Measurements from ENCODE around the gene CUZD1. TPM values are rescaled to one million over a fixed set of nuclear protein-coding genes. Genes with fewer than 3 reads are reported as not detected.

CUZD1 gene
- total RNA-seq, 1 experiment from 2014 or later = 3.5 TPM

DNA sequence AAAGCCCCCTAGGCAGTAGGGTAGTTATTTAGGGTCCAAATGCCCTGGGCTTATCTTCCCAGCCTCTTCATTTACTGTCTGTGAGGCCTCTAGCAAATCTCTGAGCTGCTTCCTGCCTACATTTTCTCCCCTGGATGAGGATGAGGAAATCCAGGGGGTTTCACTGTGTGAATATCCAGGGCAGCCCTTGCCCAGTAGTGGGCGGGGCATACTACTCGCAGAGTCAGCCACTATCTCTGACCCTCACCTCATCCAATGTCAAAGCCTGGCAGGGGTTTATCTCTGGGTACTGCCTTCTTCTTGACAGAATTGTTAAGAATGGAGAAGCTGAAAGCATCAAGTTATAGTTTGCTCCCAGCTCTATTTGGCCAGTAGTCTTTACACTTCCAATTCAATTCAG, 48.9 kb downstream of the CUZD1 start:
- no peak overlapping the region for H3K27ac Mint-ChIP-seq
- ATAC-seq (peak; percentile 43), DNase-seq (ENCODE audit: low spot score) (no peak)
- POLR2A ChIA-PET = no interaction called here
- H3K36me3 Mint-ChIP-seq = no peaks in the 10 kb centered on the region
- H3K27me3 Mint-ChIP-seq (ENCODE audit: low read depth) = peaks cover 12% of the 10 kb centered on the region
- H3K4me1 Mint-ChIP-seq = no peaks in the 10 kb centered on the region
- no peak for TF ChIP-seq RELA (CRISPR knock-in tag; IDR thresholded peaks at IDR 0.05; ENCODE audit: borderline replicate concordance)
- no peak for TF ChIP-seq TP53 (CRISPR knock-in tag; IDR thresholded peaks at IDR 0.05)
- no peak for TF ChIP-seq CREB1 (CRISPR knock-in tag; IDR thresholded peaks at IDR 0.05)
- TF ChIP-seq, protein P1, sequence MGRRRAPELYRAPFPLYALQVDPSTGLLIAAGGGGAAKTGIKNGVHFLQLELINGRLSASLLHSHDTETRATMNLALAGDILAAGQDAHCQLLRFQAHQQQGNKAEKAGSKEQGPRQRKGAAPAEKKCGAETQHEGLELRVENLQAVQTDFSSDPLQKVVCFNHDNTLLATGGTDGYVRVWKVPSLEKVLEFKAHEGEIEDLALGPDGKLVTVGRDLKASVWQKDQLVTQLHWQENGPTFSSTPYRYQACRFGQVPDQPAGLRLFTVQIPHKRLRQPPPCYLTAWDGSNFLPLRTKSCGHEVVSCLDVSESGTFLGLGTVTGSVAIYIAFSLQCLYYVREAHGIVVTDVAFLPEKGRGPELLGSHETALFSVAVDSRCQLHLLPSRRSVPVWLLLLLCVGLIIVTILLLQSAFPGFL (CRISPR knock-in tag; IDR thresholded peaks at IDR 0.05; ENCODE audit: borderline replicate concordance) = no peak
- TF ChIP-seq, protein P2, sequence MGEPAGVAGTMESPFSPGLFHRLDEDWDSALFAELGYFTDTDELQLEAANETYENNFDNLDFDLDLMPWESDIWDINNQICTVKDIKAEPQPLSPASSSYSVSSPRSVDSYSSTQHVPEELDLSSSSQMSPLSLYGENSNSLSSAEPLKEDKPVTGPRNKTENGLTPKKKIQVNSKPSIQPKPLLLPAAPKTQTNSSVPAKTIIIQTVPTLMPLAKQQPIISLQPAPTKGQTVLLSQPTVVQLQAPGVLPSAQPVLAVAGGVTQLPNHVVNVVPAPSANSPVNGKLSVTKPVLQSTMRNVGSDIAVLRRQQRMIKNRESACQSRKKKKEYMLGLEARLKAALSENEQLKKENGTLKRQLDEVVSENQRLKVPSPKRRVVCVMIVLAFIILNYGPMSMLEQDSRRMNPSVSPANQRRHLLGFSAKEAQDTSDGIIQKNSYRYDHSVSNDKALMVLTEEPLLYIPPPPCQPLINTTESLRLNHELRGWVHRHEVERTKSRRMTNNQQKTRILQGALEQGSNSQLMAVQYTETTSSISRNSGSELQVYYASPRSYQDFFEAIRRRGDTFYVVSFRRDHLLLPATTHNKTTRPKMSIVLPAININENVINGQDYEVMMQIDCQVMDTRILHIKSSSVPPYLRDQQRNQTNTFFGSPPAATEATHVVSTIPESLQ (CRISPR knock-in tag; IDR thresholded peaks at IDR 0.05) = no peak
- H3K9me3 Mint-ChIP-seq = peaks cover 4% of the 10 kb centered on the region; the same call in 1 of the 2 replicates
- CTCF ChIA-PET = interaction anchor here (2.4 kb wide), 1 partner anchor 71 kb away, joined by 6 read pairs; no protein-coding TSS in a partner anchor
- H3K4me3 Mint-ChIP-seq = no peak overlapping the region

DNA sequence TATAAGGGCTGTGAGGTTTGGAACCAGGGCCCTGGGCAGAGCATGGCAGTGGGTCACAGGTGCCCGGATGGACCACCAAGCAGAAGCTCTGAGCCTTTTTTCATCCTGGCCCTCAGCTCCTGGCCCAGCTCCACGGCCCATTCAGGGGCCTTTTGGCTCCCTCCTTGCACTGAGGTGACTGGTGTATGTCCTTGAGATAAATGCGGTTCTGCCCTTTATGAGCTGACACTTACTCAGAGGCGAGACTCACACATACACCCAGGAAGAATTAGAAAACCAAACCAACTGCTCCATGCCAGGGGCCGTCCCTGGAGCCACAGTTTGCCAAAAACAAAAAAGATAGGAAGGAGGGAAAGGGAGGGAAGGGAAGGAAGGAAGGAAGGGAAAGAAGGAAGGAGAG, 49.7 kb downstream of the CUZD1 start:
- no peak overlapping the region for H3K27ac Mint-ChIP-seq
- H3K36me3 Mint-ChIP-seq = no peaks in the 10 kb centered on the region
- peaks cover 6% of the 10 kb centered on the region; the same call in 1 of the 2 replicates for H3K9me3 Mint-ChIP-seq
- TF ChIP-seq EMX1 (CRISPR knock-in tag; IDR thresholded peaks at IDR 0.05) = no peak
- TF ChIP-seq ATF1 (CRISPR knock-in tag; IDR thresholded peaks at IDR 0.05) = no peak
- TF ChIP-seq, protein P3, sequence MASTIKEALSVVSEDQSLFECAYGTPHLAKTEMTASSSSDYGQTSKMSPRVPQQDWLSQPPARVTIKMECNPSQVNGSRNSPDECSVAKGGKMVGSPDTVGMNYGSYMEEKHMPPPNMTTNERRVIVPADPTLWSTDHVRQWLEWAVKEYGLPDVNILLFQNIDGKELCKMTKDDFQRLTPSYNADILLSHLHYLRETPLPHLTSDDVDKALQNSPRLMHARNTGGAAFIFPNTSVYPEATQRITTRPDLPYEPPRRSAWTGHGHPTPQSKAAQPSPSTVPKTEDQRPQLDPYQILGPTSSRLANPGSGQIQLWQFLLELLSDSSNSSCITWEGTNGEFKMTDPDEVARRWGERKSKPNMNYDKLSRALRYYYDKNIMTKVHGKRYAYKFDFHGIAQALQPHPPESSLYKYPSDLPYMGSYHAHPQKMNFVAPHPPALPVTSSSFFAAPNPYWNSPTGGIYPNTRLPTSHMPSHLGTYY (CRISPR knock-in tag; IDR thresholded peaks at IDR 0.05) = no peak
- CTCF ChIA-PET = interaction anchor here (2.4 kb wide), 1 partner anchor 70 kb away, joined by 6 read pairs; no protein-coding TSS in a partner anchor
- peaks cover 12% of the 10 kb centered on the region for H3K27me3 Mint-ChIP-seq (ENCODE audit: low read depth)
- POLR2A ChIA-PET = no interaction called here
- H3K4me3 Mint-ChIP-seq = no peak overlapping the region
- H3K4me1 Mint-ChIP-seq = no peaks in the 10 kb centered on the region
- no peak for ATAC-seq
- no peak for DNase-seq (ENCODE audit: low spot score)

DNA sequence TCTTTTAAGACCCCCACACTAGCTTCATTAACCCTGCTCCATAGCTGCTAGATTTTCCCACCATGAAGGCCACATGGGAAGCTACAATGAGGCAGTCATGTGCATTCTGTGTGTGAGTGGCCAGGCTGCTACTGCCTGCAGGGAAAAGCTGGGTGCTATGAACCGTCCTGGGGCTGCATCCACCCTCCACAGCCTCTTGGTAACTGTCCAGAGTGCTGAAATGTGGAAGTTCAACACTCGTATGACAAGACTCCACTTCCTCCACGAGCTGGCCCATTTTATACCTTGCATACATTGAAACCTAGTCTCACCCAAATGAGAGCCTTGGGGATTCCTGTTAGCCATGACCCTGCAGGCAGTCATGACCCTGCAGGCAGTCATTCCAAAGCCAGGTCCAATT, 59.4 kb downstream of the CUZD1 start:
- ATAC-seq = peak; percentile 82
- TF ChIP-seq, protein P4, sequence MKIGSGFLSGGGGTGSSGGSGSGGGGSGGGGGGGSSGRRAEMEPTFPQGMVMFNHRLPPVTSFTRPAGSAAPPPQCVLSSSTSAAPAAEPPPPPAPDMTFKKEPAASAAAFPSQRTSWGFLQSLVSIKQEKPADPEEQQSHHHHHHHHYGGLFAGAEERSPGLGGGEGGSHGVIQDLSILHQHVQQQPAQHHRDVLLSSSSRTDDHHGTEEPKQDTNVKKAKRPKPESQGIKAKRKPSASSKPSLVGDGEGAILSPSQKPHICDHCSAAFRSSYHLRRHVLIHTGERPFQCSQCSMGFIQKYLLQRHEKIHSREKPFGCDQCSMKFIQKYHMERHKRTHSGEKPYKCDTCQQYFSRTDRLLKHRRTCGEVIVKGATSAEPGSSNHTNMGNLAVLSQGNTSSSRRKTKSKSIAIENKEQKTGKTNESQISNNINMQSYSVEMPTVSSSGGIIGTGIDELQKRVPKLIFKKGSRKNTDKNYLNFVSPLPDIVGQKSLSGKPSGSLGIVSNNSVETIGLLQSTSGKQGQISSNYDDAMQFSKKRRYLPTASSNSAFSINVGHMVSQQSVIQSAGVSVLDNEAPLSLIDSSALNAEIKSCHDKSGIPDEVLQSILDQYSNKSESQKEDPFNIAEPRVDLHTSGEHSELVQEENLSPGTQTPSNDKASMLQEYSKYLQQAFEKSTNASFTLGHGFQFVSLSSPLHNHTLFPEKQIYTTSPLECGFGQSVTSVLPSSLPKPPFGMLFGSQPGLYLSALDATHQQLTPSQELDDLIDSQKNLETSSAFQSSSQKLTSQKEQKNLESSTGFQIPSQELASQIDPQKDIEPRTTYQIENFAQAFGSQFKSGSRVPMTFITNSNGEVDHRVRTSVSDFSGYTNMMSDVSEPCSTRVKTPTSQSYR (CRISPR knock-in tag; IDR thresholded peaks at IDR 0.05) = no peak
- TF ChIP-seq, protein P5, sequence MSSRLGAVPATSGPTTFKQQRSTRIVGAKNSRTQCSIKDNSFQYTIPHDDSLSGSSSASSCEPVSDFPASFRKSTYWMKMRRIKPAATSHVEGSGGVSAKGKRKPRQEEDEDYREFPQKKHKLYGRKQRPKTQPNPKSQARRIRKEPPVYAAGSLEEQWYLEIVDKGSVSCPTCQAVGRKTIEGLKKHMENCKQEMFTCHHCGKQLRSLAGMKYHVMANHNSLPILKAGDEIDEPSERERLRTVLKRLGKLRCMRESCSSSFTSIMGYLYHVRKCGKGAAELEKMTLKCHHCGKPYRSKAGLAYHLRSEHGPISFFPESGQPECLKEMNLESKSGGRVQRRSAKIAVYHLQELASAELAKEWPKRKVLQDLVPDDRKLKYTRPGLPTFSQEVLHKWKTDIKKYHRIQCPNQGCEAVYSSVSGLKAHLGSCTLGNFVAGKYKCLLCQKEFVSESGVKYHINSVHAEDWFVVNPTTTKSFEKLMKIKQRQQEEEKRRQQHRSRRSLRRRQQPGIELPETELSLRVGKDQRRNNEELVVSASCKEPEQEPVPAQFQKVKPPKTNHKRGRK (CRISPR knock-in tag; IDR thresholded peaks at IDR 0.05; ENCODE audit: borderline replicate concordance) = 0 out of 2 replicates have a peak, but pooled peaks have one; percentile 22
- peak; percentile 42; the same call in 1 of the 2 replicates for TF ChIP-seq JUN (CRISPR knock-in tag; IDR thresholded peaks at IDR 0.05)
- TF ChIP-seq, protein P6, sequence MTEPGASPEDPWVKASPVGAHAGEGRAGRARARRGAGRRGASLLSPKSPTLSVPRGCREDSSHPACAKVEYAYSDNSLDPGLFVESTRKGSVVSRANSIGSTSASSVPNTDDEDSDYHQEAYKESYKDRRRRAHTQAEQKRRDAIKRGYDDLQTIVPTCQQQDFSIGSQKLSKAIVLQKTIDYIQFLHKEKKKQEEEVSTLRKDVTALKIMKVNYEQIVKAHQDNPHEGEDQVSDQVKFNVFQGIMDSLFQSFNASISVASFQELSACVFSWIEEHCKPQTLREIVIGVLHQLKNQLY (CRISPR knock-in tag; IDR thresholded peaks at IDR 0.05) = no peak
- no peak for TF ChIP-seq SMAD4 (CRISPR knock-in tag; IDR thresholded peaks at IDR 0.05)
- TF ChIP-seq NFE2L1 (CRISPR knock-in tag; IDR thresholded peaks at IDR 0.05) = 0 out of 2 replicates have a peak, but pooled peaks have one; percentile 33
- TF ChIP-seq SP1 (CRISPR knock-in tag; conservative IDR thresholded peaks at IDR 0.05) = 0 out of 2 replicates have a peak, but pooled peaks have one; percentile 31
- TF ChIP-seq, protein P7, sequence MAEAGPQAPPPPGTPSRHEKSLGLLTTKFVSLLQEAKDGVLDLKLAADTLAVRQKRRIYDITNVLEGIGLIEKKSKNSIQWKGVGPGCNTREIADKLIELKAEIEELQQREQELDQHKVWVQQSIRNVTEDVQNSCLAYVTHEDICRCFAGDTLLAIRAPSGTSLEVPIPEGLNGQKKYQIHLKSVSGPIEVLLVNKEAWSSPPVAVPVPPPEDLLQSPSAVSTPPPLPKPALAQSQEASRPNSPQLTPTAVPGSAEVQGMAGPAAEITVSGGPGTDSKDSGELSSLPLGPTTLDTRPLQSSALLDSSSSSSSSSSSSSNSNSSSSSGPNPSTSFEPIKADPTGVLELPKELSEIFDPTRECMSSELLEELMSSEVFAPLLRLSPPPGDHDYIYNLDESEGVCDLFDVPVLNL (CRISPR knock-in tag; IDR thresholded peaks at IDR 0.05; ENCODE audit: borderline replicate concordance, low read depth) = 0 out of 2 replicates have a peak, but pooled peaks have one; percentile 58
- TF ChIP-seq, protein P8, sequence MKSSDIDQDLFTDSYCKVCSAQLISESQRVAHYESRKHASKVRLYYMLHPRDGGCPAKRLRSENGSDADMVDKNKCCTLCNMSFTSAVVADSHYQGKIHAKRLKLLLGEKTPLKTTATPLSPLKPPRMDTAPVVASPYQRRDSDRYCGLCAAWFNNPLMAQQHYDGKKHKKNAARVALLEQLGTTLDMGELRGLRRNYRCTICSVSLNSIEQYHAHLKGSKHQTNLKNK (CRISPR knock-in tag; IDR thresholded peaks at IDR 0.05) = no peak

More for the DNA sequence above, 59.4 kb downstream of the CUZD1 start:
- H3K9me3 Mint-ChIP-seq = peaks cover 28% of the 10 kb centered on the region
- H3K4me1 Mint-ChIP-seq = no peaks in the 10 kb centered on the region
- H3K27me3 Mint-ChIP-seq (ENCODE audit: low read depth) = no peaks in the 10 kb centered on the region
- DNase-seq (ENCODE audit: low spot score) = peak; percentile 46
- H3K27ac Mint-ChIP-seq = no peak overlapping the region
- H3K36me3 Mint-ChIP-seq = no peaks in the 10 kb centered on the region
- ChIA-PET CTCF (no interaction called here), POLR2A (interaction anchor here (0.6 kb wide), 1 partner anchor 26 kb away, joined by 3 read pairs; no protein-coding TSS in a partner anchor)
- H3K4me3 Mint-ChIP-seq = no peak overlapping the region

Data from WTC11 (cell line).